Measurements from ENCODE around the gene ZNF570. TPM values are rescaled to one million over a fixed set of nuclear protein-coding genes. Genes with fewer than 3 reads are reported as not detected.

ZNF570 gene
- polyA plus RNA-seq, 1 experiment, result 5.4 TPM

GRCh38 chr19:37467608-37468090 lies 1.5 kb upstream of the ZNF570 start:
- peak overlapping the region; percentile 87 for H3K4me3 ChIP-seq (ENCODE audit: low read depth, low read length)
- H3K27me3 ChIP-seq (ENCODE audit: control insufficient read depth, insufficient read depth, low read length), result no peaks in the 10 kb centered on the region
- ChIA-PET CTCF (no interaction called here), POLR2A (interaction anchor here (1.0 to 1.3 kb wide), 3 partner anchors 97 to 250 kb away, joined by 3 to 12 read pairs (median 8); partner anchors contain the start of genes ZNF383 and ZNF527)
- no peak overlapping the region for H3K27ac ChIP-seq (ENCODE audit: low read depth, low read length)
- DNase-seq (ENCODE audit: low read depth, low spot score), result no peak
- TF ChIP-seq CTCF (IDR thresholded peaks at IDR 0.05; ENCODE audit: low read depth, low read length), result no peak
- H3K9me3 ChIP-seq (ENCODE audit: control insufficient read depth, insufficient read depth, low read length), result peaks cover 41% of the 10 kb centered on the region

GRCh38 chr19:37470216-37470615 lies 1.1 kb downstream of the ZNF570 start:
- ChIA-PET CTCF (no interaction called here), POLR2A (no interaction called here)
- TF ChIP-seq CTCF (IDR thresholded peaks at IDR 0.05; ENCODE audit: low read depth, low read length), result no peak
- peaks cover 47% of the 10 kb centered on the region for H3K9me3 ChIP-seq (ENCODE audit: control insufficient read depth, insufficient read depth, low read length)
- DNase-seq (ENCODE audit: low read depth, low spot score), result no peak
- H3K27me3 ChIP-seq (ENCODE audit: control insufficient read depth, insufficient read depth, low read length), result no peaks in the 10 kb centered on the region
- peak overlapping the region; percentile 100 for H3K4me3 ChIP-seq (ENCODE audit: low read depth, low read length)
- H3K27ac ChIP-seq (ENCODE audit: low read depth, low read length), result no peak overlapping the region

GRCh38 chr19:37472165-37472564 lies 3.0 kb downstream of the ZNF570 start:
- no peak overlapping the region for H3K4me3 ChIP-seq (ENCODE audit: low read depth, low read length)
- no peaks in the 10 kb centered on the region for H3K27me3 ChIP-seq (ENCODE audit: control insufficient read depth, insufficient read depth, low read length)
- ChIA-PET CTCF (no interaction called here), POLR2A (no interaction called here)
- H3K27ac ChIP-seq (ENCODE audit: low read depth, low read length), result no peak overlapping the region
- TF ChIP-seq CTCF (IDR thresholded peaks at IDR 0.05; ENCODE audit: low read depth, low read length), result no peak
- DNase-seq (ENCODE audit: low read depth, low spot score), result no peak
- peaks cover 52% of the 10 kb centered on the region for H3K9me3 ChIP-seq (ENCODE audit: control insufficient read depth, insufficient read depth, low read length)

- Histone ChIP-seq H3K27me3 (ENCODE audit: control insufficient read depth, insufficient read depth, low read length) (no peaks in the 10 kb centered on the region), H3K27ac (ENCODE audit: low read depth, low read length) (no peak overlapping the region), H3K4me3 (ENCODE audit: low read depth, low read length) (no peak overlapping the region), H3K9me3 (ENCODE audit: control insufficient read depth, insufficient read depth, low read length) (peaks cover 46% of the 10 kb centered on the region)
- ChIA-PET CTCF (no interaction called here), POLR2A (no interaction called here)
- DNase-seq (ENCODE audit: low read depth, low spot score), result no peak
- TF ChIP-seq CTCF (IDR thresholded peaks at IDR 0.05; ENCODE audit: low read depth, low read length), result no peak
Observed at GRCh38 chr19:37484406-37485168, 15.4 kb downstream of the ZNF570 start.

GRCh38 chr19:37492213-37492612 lies 23.1 kb downstream of the ZNF570 start:
- peaks cover 32% of the 10 kb centered on the region for H3K9me3 ChIP-seq (ENCODE audit: control insufficient read depth, insufficient read depth, low read length)
- H3K4me3 ChIP-seq (ENCODE audit: low read depth, low read length), result no peak overlapping the region

More at GRCh38 chr19:37492213-37492612, 23.1 kb downstream of the ZNF570 start:
- no peak overlapping the region for H3K27ac ChIP-seq (ENCODE audit: low read depth, low read length)
- ChIA-PET POLR2A (no interaction called here), CTCF (no interaction called here)
- TF ChIP-seq CTCF (IDR thresholded peaks at IDR 0.05; ENCODE audit: low read depth, low read length), result no peak
- H3K27me3 ChIP-seq (ENCODE audit: control insufficient read depth, insufficient read depth, low read length), result no peaks in the 10 kb centered on the region
- no peak for DNase-seq (ENCODE audit: low read depth, low spot score)

All from AG04450 (cell line).